Measurements from ENCODE around the gene SBNO2. TPM values are rescaled to one million over a fixed set of nuclear protein-coding genes. Genes with fewer than 3 reads are reported as not detected.

Gene SBNO2
- total RNA-seq, 1 experiment from 2014 or later, result 51.8 TPM

- Histone ChIP-seq H3K4me3 (ENCODE audit: low read depth, low read length, poor library complexity, severe bottlenecking) (no peak overlapping the region), H3K4me1 (ENCODE audit: insufficient read depth, low read length, poor library complexity, severe bottlenecking) (no peaks in the 10 kb centered on the region), H3K36me3 (ENCODE audit: insufficient read depth, low read length, poor library complexity, severe bottlenecking) (no peaks in the 10 kb centered on the region), H3K27ac (ENCODE audit: low read depth, low read length, poor library complexity, severe bottlenecking) (no peak overlapping the region), H3K9me3 (ENCODE audit: low read depth, low read length, poor library complexity, severe bottlenecking) (no peaks in the 10 kb centered on the region), H3K27me3 (replicated peaks; ENCODE audit: insufficient read depth, low read depth, low read length, poor library complexity) (no peaks in the 10 kb centered on the region)
- no peak for TF ChIP-seq EZH2 (IDR thresholded peaks at IDR 0.05; ENCODE audit: borderline replicate concordance, low read depth, low read length, poor library complexity, severe bottlenecking)
- TF ChIP-seq CTCF (conservative IDR thresholded peaks at IDR 0.05; ENCODE audit: low read depth, low read length), result no peak
- intact Hi-C loops (cut with micrococcal nuclease; ENCODE audit: unreplicated experiment), result no loop called here
- ChIA-PET POLR2A (ENCODE audit: low non-redundant PET) (no interaction called here), CTCF (no interaction called here)
- BruUV-seq (replicated peaks), result no TSS peak
- no peak for DNase-seq (ENCODE audit: low spot score)
Measured at GRCh38 chr19:1139126-1139525, 34.9 kb downstream of the SBNO2 start.

GRCh38 chr19:1138121-1138520, 35.9 kb downstream of the SBNO2 start:
- TF ChIP-seq CTCF (conservative IDR thresholded peaks at IDR 0.05; ENCODE audit: low read depth, low read length) (no peak), EZH2 (IDR thresholded peaks at IDR 0.05; ENCODE audit: borderline replicate concordance, low read depth, low read length, poor library complexity, severe bottlenecking) (no peak)
- intact Hi-C loops (cut with micrococcal nuclease; ENCODE audit: unreplicated experiment), result no loop called here
- Histone ChIP-seq H3K4me3 (ENCODE audit: low read depth, low read length, poor library complexity, severe bottlenecking) (no peak overlapping the region), H3K36me3 (ENCODE audit: insufficient read depth, low read length, poor library complexity, severe bottlenecking) (no peaks in the 10 kb centered on the region), H3K27me3 (replicated peaks; ENCODE audit: insufficient read depth, low read depth, low read length, poor library complexity) (no peaks in the 10 kb centered on the region), H3K9me3 (ENCODE audit: low read depth, low read length, poor library complexity, severe bottlenecking) (no peaks in the 10 kb centered on the region), H3K4me1 (ENCODE audit: insufficient read depth, low read length, poor library complexity, severe bottlenecking) (no peaks in the 10 kb centered on the region), H3K27ac (ENCODE audit: low read depth, low read length, poor library complexity, severe bottlenecking) (no peak overlapping the region)
- no peak for DNase-seq (ENCODE audit: low spot score)
- no TSS peak for BruUV-seq (replicated peaks)
- POLR2A ChIA-PET (ENCODE audit: low non-redundant PET), result no interaction called here
- CTCF ChIA-PET, result no interaction called here

- Histone ChIP-seq H3K9me3 (ENCODE audit: low read depth, low read length, poor library complexity, severe bottlenecking) (no peaks in the 10 kb centered on the region), H3K4me3 (ENCODE audit: low read depth, low read length, poor library complexity, severe bottlenecking) (no peak overlapping the region), H3K27me3 (replicated peaks; ENCODE audit: insufficient read depth, low read depth, low read length, poor library complexity) (no peaks in the 10 kb centered on the region), H3K27ac (ENCODE audit: low read depth, low read length, poor library complexity, severe bottlenecking) (no peak overlapping the region), H3K36me3 (ENCODE audit: insufficient read depth, low read length, poor library complexity, severe bottlenecking) (no peaks in the 10 kb centered on the region), H3K4me1 (ENCODE audit: insufficient read depth, low read length, poor library complexity, severe bottlenecking) (peaks cover 7% of the 10 kb centered on the region)
- no peak for DNase-seq (ENCODE audit: low spot score)
- no TSS peak for BruUV-seq (replicated peaks)
- ChIA-PET CTCF (interaction anchor here (0.6 kb wide), 1 partner anchor 842 kb away, joined by 3 read pairs; no protein-coding TSS in a partner anchor), POLR2A (ENCODE audit: low non-redundant PET) (no interaction called here)
- TF ChIP-seq EZH2 (IDR thresholded peaks at IDR 0.05; ENCODE audit: borderline replicate concordance, low read depth, low read length, poor library complexity, severe bottlenecking), result no peak
- no peak for TF ChIP-seq CTCF (conservative IDR thresholded peaks at IDR 0.05; ENCODE audit: low read depth, low read length)
- intact Hi-C loops (cut with micrococcal nuclease; ENCODE audit: unreplicated experiment), result no loop called here
Measured at GRCh38 chr19:1136621-1137317, 37.3 kb downstream of the SBNO2 start.
